Stomach (tissue), 4 donors: ENCODE measurements around the gene UBAC1.

Experiments used
- POLR2A ChIP-seq, 4 donors: fragments of 450-650 bp; IDR thresholded peaks; one replicate each; pipeline ENCODE4 v1.6.1; 2016; ENCODE audit warnings: antibody characterized with exemption in 4 of 4, control low read depth in 2 of 4, mild to moderate bottlenecking in 1 of 4, moderate library complexity in 1 of 4
- POLR2AphosphoS5 ChIP-seq, 3 donors: sonication (generic); formaldehyde crosslinking; IDR thresholded peaks; one replicate each; pipeline ENCODE4 v1.6.1; 2016; ENCODE audit warnings: antibody characterized with exemption in 3 of 3
- TF ChIP-seq, protein P1 (sequence below), 7 experiments: fragments of 450-650 bp in 4 of 7; fragments of 200-600 bp in 3 of 7; sonication (generic) in 3 of 7; IDR thresholded peaks; one replicate each; pipeline ENCODE4 v1.5.1; 2016 to 2019; ENCODE audit warnings: antibody characterized with exemption in 7 of 7, control low read depth in 2 of 7, mild to moderate bottlenecking in 1 of 7

DNA sequence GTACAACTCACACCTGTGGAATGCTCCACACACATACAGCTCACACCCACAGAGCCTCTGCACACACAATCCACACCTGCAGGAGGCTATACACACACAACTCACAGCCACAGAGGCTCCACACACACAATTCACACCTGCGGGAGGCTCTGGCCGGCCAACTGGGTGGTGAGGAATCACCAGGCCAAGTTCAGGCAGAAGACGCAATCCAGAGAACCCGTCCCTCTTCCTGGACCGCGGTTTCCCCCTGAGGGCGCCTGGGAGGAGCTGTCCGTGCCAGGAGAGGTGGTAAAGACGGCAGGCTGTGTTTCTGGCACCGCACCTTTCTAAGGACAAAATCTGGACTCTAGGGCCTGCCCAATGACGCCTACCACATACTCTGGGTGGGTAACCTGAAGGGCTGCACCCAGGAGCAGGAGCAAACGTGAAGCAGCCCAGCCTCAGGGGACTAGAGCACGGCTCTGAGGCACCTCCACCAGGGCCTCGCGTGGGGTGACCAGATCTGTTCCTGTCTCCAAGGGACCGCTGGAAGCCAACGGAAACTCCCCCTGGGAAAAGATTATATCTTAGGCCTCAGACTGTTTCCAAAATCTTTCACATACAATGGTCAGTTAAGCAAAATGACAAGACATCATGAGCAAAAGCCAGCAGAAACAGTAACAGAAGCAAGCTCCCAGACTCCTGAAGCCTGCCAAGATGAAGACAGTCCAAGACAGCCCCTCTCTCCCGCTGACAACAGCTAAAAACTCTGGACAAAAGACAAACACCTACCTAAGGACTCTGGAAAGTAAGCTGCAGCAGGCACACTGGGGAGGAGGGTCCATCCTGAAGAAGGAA is 70.8 kb downstream of the UBAC1 start:
- TF ChIP-seq, protein P1, sequence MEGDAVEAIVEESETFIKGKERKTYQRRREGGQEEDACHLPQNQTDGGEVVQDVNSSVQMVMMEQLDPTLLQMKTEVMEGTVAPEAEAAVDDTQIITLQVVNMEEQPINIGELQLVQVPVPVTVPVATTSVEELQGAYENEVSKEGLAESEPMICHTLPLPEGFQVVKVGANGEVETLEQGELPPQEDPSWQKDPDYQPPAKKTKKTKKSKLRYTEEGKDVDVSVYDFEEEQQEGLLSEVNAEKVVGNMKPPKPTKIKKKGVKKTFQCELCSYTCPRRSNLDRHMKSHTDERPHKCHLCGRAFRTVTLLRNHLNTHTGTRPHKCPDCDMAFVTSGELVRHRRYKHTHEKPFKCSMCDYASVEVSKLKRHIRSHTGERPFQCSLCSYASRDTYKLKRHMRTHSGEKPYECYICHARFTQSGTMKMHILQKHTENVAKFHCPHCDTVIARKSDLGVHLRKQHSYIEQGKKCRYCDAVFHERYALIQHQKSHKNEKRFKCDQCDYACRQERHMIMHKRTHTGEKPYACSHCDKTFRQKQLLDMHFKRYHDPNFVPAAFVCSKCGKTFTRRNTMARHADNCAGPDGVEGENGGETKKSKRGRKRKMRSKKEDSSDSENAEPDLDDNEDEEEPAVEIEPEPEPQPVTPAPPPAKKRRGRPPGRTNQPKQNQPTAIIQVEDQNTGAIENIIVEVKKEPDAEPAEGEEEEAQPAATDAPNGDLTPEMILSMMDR (IDR thresholded peaks at IDR 0.05): no peak
- TF ChIP-seq POLR2A (IDR thresholded peaks at IDR 0.05): no peak
- TF ChIP-seq POLR2AphosphoS5 (IDR thresholded peaks at IDR 0.05): no peak
